GM18861 (cell line): Measurements from ENCODE around the gene ANKMY2.
"Not testable (repeated sequence)": the region's sequence is repeated elsewhere in the genome, so short reads cannot be mapped to it uniquely, and the experiment has no call there.

ENCODE experiments used
- ATAC-seq: cut with Tn5 transposase; IDR thresholded peaks from one replicate; pipeline ENCODE4 v1.9.1; 2021; ENCODE audit not compliant: unreplicated experiment

The ANKMY2 gene

DNA sequence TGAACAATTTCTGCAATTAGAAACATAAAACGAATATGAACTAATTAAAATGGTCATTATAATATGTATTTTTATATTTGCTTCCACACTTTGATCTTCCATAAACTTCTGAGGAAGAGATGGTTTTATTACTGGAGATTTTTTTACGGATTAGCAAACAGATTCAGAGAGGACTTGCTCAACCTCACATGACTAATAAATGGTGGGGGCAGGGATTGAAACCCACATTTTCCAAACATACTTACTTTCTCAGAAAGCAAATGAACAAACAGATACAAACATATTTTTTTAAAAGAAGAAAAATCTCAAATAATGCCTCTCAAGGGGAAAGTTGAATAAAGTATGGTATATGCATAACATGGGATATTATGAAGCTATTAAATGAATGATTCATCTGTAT, 18.3 kb downstream of the ANKMY2 start:
- no peak for ATAC-seq

DNA sequence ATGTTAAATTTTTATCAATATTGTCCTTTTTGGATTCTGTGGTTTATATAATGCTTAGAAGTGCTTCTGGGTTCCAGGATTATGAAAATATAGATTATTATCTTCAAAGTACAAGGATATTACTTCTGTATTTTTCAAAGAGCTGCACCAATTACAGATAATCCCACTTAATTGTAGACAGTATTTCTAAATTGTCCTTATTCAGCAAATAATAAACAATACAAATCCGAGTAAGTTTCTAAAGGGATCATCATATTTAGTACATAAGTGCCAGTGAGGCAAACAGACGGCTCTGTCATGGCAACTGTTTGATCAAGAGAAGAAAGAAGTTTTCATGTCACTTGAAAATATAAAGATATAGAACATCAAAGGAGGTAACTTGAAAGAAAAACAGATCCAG, 19.2 kb downstream of the ANKMY2 start:
- no peak for ATAC-seq

DNA sequence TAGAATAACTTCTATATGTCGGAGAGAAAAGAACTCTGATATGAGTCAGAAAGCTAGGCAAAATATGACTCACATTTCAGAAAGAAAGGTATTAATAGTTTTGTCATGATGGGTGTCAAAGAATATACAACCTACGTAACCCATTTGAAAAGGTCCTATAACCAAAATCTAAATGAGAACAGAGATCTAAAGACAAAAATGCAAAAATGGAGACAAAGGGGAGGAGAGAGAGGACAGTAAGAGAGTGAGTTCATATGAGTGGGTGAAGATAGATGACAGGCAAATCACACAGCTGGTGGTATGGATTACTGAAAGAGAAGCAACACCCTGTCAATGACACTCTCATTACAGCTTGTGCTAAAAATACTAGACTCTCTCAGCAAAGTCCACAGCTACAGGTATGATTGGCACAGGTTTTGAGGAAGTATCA, 25.6 kb downstream of the ANKMY2 start:
- peak; percentile 82 for ATAC-seq

DNA sequence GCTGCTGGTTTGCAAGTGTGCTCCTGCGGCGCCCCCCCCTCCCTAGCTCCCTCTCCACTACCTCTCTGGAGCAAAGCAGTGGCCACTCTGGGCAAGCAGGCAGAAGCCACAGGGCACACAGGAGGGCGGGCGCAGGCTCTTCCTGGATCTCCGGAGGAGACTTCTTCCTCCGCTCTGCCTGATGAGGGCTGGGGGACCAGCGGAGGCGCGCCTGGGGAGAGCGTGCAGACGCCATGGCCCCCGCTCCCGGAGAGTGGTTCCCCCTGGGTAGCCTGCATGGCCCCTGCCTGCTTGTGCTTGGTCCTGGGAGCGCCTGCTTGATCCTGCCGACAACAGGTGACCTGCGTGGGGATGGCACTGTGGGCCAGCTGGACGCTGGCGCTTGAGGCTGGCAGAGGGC, 29.0 kb downstream of the ANKMY2 start:
- ATAC-seq, result no peak

DNA sequence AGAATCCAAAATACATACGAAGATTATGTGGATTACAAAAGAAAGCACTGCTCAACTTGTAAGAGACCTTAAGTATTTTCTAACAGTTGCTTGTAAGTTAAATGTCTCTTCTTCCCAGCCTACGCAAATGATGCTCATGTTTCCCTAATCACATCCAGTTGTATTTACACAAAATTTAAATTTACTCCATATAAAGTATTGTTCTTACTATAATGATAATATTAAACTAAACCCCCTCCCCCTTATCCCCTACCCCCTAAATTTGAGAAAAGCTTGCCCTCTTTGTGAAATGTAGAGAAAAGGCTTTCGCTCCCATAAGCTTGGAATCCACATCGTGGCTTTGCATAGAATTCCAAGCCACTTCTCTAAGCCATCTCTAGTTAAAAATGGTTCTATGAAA, 29.4 kb downstream of the ANKMY2 start:
- ATAC-seq, result no peak

DNA sequence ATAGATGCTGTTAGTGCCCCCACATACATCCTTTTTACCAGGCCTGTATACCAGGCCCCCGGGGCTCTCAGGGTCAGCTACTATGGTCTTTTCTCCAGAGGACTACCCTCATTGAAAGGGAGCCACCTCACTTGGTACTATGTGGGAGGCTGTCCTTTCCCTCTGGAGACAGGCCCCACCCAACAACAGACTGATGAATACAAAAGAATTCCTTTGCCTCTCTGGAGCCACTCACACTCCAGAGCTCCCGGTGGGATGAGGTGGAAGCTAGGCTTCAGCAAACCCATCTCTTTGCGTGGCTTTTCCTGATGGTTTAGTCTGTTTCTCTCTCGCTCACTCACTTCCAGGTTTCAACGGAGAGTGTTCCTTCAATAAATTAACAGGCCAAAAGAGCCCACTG, 30.3 kb downstream of the ANKMY2 start:
- no peak for ATAC-seq

DNA sequence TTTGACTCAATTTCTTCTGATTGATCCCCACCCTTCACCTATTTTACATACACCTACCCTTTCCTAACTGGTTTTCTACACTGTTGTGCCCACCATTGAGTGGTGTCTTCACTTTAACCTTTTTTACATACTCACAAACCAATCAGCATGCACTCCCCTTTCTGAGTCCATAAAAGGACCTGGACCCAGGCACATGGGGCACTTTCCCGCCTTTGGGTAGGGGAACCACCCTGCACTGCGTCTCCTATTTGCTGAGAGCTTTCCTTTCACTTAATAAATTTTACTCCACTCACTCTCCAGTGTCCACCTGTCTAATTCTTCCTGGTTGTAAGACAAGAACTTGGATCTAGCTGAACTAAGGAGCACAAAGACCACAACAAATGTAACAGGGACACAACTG, 33.8 kb downstream of the ANKMY2 start:
- ATAC-seq, result no peak

DNA sequence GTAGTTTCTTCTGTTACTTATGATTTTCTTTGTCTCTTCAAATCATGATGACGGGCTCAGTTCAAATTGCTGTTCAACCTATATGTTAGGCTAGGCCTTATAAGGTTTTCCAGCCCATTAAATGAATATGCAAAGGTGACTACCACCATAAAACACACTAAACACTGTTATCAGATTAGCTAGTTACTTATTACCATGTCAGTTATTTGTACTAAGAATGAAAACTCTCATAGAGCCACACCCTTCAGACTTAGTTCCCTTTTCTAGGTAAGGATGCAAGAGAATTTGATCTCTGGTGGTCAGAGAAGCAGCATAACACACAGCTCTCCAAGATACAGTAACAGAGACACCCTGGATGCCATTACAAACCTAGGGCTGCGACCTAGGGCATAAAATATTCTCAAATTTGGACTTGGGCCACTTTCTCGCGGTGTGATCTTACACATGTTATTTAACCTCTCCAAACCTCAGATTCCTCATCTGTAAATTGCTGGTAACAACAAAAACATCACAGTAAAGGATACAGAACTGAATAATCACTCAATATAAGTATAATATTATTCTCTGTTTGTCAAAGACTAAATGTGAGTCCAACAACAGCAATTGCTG, 35.6 kb downstream of the ANKMY2 start:
- peak; percentile 97 for ATAC-seq

DNA sequence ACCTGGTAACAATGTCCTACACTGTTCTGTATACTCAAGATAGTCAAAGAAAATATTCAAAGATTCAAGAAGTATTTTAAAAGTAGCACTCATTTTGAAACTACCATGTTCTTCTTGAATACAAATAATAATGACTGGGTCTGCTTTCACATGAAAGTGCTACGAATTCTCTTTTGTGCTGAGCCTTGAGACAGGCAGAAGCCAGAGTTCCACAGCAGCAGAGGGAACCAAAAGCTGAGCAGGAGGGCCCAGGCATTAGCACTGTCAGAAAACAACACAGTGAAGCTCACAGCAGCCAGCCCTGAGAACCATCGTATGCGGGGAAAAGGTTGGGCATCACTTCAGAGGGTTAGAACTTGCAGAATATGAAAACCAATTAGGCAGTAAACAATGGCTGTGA, 38.9 kb downstream of the ANKMY2 start:
- no peak for ATAC-seq

DNA sequence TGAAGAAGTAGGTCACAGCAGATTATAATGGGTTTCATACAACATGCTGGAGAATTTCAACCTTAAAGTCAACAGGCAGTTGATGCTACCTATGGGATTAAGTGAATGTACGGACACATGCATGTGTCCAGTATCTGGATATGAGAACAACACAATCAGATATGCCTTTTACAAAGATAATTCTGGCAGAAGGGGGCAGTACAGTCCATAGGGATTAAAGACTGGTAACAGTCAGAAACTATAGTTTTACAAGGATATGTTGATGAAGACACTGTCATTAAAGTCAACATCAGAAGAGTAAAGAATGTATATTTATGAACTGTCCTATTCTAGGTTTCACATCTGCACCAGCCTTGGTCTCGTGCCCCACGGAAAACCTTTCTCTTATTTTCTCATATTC, 41.5 kb downstream of the ANKMY2 start:
- ATAC-seq, result no peak

DNA sequence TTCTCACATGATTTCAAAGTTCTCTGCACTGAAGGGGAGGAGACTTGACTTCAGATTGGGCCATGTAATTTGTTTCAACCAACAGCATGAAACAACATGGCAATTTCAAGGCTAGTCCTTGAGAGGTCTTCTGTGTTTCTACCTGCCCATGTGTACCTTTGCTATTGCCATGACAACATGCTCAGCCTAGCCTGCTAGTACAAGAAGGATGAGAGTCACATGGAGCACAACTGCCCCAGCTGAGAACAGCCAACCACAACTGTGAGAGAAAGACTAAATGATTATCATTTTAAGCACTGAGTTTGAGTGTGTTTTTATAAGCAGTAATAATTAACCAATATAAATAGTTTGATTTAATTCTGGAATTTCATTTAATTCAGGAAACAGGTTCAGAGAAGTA, 41.9 kb downstream of the ANKMY2 start:
- ATAC-seq, result no peak

DNA sequence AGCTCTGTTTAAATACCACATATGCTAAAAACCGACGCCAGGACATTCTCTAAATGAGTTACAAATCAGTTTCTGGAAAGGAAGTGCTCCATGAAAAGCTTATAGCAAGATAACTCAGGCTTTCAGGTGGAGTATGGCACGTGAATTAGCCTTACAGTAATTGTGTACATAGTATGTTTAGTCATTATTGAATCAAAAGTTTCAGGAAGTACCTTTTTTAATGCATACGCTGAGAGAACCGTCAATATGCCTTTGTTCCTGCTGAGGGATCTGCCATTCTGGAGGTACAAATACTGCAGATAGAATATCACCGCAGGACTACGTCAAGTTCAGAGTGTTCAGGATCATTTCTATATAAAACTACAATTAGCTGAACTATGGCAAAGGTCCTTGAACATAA, 45.7 kb downstream of the ANKMY2 start:
- no peak for ATAC-seq

DNA sequence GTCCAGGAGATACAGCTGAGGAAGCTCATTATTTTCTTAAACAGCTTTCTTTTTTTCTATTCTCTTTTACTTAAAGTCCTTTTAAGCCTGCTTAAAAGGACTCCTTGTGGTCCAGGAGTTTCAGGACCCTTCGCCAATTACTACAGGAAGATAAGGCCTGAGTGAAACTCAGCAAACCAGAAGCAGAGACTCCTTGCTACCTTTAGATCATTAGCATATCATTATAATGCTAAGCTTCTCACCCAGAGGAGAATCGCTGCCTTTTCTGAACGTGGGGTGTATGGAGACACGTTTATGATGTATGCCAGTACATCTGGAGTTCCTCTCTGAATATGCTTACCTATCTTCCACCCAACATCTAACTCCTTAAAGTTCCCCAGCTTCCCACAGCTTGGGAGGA, 47.5 kb downstream of the ANKMY2 start:
- ATAC-seq, result no peak

DNA sequence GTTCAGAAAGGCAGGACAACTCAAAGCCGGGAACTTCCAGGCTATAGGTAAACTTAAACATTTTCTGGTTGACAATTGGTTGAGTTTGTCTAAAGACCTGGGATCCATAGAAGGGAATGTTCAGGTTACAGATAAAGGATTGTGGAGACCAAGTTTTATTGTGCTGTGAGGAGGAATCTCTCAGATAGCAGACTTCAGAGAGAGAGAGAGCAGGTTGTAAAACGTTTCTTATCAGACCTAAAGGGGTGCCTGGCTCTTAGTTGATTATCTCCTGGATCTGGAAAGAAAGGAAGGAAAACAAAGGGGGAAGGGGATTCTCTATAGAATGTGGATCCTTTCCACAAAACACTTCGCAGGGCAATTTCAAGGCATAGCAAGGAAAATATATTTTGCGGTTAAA, 50.0 kb downstream of the ANKMY2 start:
- not testable (repeated sequence) for ATAC-seq

DNA sequence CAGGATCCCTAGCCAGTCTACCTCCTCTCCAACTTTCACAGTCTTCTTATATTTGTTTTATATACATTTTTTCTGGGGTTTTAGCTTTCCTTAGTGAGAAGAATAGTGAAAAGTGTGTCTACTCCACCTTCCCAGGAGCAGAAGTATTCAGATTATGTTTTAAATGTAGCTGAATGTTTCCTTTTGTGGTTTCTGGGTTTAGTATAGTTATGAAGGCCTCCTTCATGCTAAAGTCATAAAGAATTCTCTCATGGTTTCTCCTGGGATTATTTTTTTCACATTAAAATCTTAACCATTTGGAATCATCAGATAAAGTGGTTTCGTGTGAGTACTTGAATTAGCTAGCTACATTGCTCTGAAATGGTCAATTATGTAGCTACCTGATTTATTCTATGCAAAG, 50.9 kb downstream of the ANKMY2 start:
- no peak for ATAC-seq

DNA sequence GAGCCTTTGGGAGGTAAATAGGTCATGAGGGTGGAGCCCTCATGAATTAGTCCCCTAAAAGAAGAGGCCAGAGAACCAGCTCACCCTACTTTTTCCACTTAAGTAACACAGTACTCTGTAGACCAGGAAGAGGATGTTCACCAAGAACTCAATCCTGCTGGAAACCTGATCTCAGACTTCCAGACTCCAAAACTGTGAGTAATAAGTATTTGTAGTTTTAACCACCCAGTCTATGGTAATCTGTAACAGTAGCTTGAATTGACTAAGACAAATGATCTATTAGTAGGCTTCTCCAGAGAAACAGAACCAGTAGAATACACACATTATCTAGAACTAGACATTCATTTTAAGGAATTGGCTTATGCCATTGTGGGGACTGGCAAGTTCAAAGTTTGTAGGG, 51.5 kb downstream of the ANKMY2 start:
- ATAC-seq, result no peak

DNA sequence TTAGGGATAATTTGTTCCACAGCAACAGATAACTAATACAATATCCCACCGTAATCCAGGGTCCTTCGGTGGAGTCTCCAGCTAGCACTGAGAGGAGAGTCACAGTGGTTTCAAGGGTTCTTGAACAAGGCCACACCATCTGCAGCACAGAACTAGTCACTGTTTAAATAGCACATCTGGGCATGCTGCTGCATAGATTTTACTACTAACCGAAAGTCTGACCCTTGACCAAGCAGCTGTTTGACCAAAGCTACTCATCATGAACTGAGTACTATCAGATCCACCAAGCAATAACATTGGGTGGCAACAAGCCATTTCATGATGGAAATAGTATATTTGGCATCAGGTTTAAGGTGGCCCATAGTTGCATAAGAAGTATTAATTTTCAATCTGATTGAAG, 53.2 kb downstream of the ANKMY2 start:
- no peak for ATAC-seq

DNA sequence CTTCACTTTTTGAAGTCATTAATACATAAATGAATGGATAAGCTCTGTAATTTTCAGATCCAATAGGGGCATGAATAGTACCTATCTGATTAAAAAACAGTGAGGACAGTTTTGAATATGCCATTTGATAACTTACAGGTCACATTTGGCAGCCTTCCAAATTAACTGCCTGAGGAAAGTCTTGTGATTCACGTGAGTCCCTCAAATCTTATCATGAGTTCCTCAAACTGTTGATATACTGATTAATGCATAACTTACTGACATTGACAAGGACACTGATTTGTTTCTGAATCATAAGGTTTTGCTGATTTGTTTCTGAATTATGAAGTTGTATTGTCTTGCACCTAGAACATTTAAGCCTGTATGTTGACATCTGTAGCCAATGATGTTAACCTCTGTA, 55.1 kb downstream of the ANKMY2 start:
- ATAC-seq, result no peak

DNA sequence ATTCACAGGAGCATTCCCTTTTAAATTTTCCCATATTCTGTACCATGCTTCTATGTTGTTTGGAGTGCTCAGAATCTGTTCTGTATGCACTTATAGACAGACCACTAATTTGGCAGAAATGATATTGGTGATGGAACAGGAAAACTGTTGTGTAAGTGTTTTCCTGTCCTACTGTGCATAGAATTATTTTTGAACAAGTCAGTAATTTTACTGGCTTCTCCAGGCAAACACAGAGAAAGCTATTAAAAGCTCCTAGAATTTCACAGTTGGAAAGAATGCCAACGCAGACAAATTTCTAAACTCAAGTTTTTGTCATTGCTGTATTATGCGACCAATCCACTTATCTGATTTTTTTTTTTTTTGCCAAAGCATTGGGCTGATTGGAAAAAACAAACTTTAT, 55.7 kb downstream of the ANKMY2 start:
- no peak for ATAC-seq

DNA sequence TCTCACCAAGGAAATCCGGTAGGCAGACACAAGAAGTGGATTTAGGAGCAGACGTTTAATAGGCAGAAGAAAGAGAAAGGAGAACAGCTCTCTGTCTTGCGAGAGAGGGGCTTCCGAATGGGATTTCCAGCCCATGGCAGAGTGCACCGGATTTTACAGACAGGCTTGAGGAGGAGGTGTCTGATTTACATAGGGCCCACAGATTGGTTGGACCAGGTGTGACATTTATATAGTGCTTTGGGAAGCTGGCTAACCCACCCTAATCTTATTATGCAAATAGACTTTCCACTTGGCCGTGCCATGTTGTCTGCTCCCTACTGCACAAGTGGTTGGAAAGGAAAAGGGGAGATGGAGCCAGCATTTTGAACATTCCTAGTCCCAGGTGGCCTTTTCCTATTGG, 57.8 kb downstream of the ANKMY2 start:
- no peak for ATAC-seq

DNA sequence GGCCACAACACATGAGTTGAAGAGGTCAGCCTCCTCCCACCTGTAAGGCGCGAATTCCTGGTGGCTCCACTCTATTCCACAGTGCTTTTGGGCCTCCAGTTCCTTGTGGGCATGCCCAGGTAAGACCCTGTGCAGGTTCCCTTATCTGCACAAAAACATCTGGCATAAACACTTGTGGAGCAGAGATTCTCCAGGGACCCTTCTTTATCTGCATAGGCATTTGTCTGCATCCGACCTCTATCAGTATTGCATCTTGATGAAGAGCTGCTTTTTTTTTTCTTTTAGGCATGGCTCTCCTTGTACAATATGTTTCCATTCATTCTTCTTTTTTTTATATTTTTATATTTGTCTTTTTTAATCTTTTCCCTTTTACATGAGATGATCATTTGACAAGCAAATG, 58.4 kb downstream of the ANKMY2 start:
- ATAC-seq, result no peak

DNA sequence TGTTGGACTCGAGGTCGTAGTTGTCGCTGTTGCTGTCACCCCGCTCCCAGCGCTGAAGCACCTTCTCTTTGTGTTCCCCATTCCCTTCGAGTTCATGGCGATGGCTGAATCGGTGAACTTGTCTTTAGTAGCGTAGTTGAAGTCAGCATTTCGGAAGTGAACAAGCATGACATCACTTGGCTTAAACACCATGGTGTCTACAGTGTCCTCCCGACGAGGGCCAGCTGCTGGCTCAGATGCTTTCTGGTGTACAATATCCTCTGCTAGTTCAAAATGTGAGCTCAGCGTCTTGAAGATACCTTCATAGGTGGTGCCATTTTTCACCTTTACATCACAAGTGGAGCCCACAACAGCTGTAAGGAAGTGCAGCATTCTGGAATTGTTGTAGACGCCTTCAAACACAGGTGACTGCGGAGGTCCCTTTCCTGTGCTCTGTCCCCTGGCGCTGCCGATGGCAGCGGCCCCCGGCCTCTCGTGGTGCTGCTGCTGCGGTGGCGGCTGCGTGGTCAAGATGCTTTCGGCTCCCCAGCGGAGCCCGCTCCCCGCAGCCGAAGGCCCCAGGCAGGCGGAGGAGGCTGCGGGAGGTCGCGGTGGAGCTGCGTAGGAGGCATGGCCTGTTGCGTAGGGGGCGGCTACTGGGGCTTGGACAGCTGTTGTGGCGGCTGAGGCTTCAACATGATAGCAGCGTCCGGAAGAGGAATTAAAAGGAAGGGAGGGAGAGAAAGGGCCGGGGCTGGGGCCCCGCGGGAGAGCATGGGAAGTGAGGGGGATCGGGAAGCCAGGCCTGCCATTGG, 59.3 kb downstream of the ANKMY2 start:
- ATAC-seq, result no peak

DNA sequence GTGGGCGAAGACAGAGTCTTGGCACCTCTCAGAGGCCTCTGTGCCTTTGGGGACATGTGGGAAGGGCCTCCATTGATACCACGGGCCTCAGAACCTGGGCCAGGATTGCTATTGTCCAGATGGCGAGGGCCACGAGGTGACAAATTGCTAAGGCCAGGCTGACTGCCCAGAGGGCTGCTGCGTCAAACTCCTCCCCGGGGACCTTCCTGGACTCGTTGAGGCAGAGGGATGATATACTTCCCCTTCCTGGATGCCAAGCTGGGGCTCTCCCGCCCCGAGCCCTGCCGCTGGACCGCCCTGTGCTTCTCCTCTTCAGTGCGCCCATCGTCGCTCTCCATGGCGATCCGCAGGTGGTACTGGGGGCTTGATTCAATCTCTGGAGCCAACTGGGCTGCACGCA, 60.0 kb downstream of the ANKMY2 start:
- no peak for ATAC-seq
